Measurements from ENCODE around the gene CNN1. TPM values are rescaled to one million over a fixed set of nuclear protein-coding genes. Genes with fewer than 3 reads are reported as not detected.

CNN1 gene
- total and polyA plus RNA-seq, 2 of the 8 experiments (the other 6 are each of a cell fraction or from before 2014, with no cell fraction given), result 29.8 to 50.8 TPM

DNA sequence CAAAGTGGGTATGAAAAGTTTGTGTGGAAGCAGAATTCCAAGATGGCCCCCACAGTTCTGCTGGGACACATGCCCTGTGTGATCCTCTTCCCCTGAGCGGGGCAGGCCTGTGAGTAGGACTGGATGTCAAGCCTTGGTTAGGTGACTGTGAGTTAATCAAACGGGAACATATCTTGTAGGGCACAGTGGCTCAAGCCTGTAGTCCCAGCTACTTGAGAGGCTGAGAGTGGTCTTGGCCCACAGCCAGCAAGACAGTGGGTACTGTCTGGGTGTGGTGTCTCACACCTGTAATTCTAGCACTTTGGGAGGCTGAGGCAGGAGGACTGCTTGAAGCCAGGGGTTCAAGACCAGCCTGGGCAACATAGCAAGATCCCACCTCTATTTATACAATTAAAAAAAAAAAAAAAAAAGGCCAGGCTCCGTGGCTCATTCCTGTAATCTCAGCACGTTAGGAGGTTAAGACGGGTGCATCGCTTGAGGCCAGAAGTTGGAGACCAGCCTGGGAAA, 39.4 kb upstream of the CNN1 start:
- TF ChIP-seq, protein P1, sequence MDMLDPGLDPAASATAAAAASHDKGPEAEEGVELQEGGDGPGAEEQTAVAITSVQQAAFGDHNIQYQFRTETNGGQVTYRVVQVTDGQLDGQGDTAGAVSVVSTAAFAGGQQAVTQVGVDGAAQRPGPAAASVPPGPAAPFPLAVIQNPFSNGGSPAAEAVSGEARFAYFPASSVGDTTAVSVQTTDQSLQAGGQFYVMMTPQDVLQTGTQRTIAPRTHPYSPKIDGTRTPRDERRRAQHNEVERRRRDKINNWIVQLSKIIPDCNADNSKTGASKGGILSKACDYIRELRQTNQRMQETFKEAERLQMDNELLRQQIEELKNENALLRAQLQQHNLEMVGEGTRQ (IDR thresholded peaks at IDR 0.05; ENCODE audit: low read length), result no peak
- no peak for TF ChIP-seq JUND (IDR thresholded peaks at IDR 0.05; ENCODE audit: low read length)
- TF ChIP-seq EZH2 (IDR thresholded peaks at IDR 0.05; ENCODE audit: low read depth, low read length, severe bottlenecking), result no peak
- no peak for TF ChIP-seq BACH1 (IDR thresholded peaks at IDR 0.05; ENCODE audit: low read length)
- no peak for TF ChIP-seq BRCA1 (IDR thresholded peaks at IDR 0.05; ENCODE audit: low read depth, low read length)
- Histone ChIP-seq H3K27ac (ENCODE audit: low read depth, low read length) (no peak overlapping the region), H3K9ac (replicated peaks in 1 of 4; ENCODE audit: extremely low read depth in 1 of 4, low read depth in 3 of 4, low read length in 3 of 4) (no peak overlapping the region), H3K23ac (ENCODE audit: insufficient read length) (no peak overlapping the region), H3K4ac (replicated peaks; ENCODE audit: insufficient read length, low read depth, low read length) (no peak overlapping the region), H3K79me2 (ENCODE audit: control insufficient read depth in 1 of 2, insufficient read depth in 2 of 2, low read length in 2 of 2) (no peaks in the 10 kb centered on the region), H3K9me3 (ENCODE audit: insufficient read depth in 2 of 2, low read depth in 1 of 2, low read length in 1 of 2) (no peaks in the 10 kb centered on the region), H3K4me1 (replicated peaks in 1 of 4; ENCODE audit: control insufficient read depth in 3 of 4, insufficient read depth in 4 of 4, low read length in 3 of 4) (no peaks in the 10 kb centered on the region), H3K4me3 (ENCODE audit: extremely low read depth in 1 of 4, insufficient read depth in 2 of 4, low read depth in 3 of 4, low read length in 4 of 4) (no peak overlapping the region), H3K56ac (replicated peaks; ENCODE audit: insufficient read length, low read depth, low read length) (no peak overlapping the region), H4K91ac (replicated peaks; ENCODE audit: insufficient read length, low read length) (no peak overlapping the region), H2AFZ (ENCODE audit: low read length) (no peak overlapping the region), H3K36me3 (ENCODE audit: control insufficient read depth in 2 of 4, insufficient read depth in 4 of 4, low read length in 3 of 4) (peaks cover 0 to 3% (median 0%) of the 10 kb centered on the region in 4 experiments; a peak in 2 of 8 replicates), H2BK12ac (ENCODE audit: low read depth, low read length) (no peak overlapping the region), H2BK120ac (replicated peaks; ENCODE audit: low read depth, low read length) (no peak overlapping the region), H2BK5ac (ENCODE audit: low read depth, low read length) (no peak overlapping the region), H2BK15ac (ENCODE audit: low read length) (no peak overlapping the region), H2BK20ac (ENCODE audit: low read length) (no peak overlapping the region), H3K4me2 (ENCODE audit: insufficient read depth in 1 of 2, low read depth in 2 of 2, low read length in 2 of 2) (no peak overlapping the region), H4K8ac (ENCODE audit: extremely low read depth, insufficient read depth, low read length) (0 out of 2 replicates have a peak overlapping the region, but pooled peaks have one; percentile 20), H4K5ac (ENCODE audit: insufficient read length, low read depth, low read length) (no peak overlapping the region), H3K14ac (ENCODE audit: insufficient read length) (no peak overlapping the region), H3K27me3 (replicated peaks in 1 of 4; ENCODE audit: control insufficient read depth in 3 of 4, extremely low read depth in 1 of 4, insufficient read depth in 3 of 4, low read length in 3 of 4) (no peaks in the 10 kb centered on the region), H3K79me1 (ENCODE audit: low read depth, low read length) (peaks cover 2% of the 10 kb centered on the region), H3K23me2 (ENCODE audit: low read depth, low read length) (no peaks in the 10 kb centered on the region), H2AK5ac (ENCODE audit: low read depth, low read length) (no peak overlapping the region), H4K20me1 (replicated peaks in 1 of 2; ENCODE audit: control insufficient read depth in 1 of 2, insufficient read depth in 2 of 2, low read length in 2 of 2) (peaks cover 1 to 3% of the 10 kb centered on the region in 2 experiments), H3K18ac (ENCODE audit: extremely low read depth, low read length) (no peak overlapping the region)
- ChIA-PET POLR2A (ENCODE audit: partially characterized antibody) (no interaction called here), CTCF (ENCODE audit: partially characterized antibody) (interaction anchor here (0.6 to 1.5 kb wide), 3 partner anchors 14 to 46 kb away, joined by 3 to 5 read pairs (median 3); no protein-coding TSS in a partner anchor)
- no peak for FAIRE-seq
- DNase-seq (ENCODE audit: low read depth in 1 of 2, low spot score in 2 of 2), result no peak
- 88% methylated on average over 5 of the region's 6 CpGs; no CpG with 5 or more reads in 1 of the 2 experiments for WGBS, 2 experiments (ENCODE audit: extremely low coverage in 1 of 2, insufficient coverage in 1 of 2, insufficient read length in 1 of 2, insufficient replicate concordance in 2 of 2, low coverage in 1 of 2, low lambda C conversion rate in 2 of 2, missing lambda C conversion rate in 1 of 2)
